D721Med (cell line): Measurements from ENCODE around the gene CXCL14.

Experiments used
- DNase-seq: peaks from one replicate; pipeline ENCODE4 v3.0.0; 2011; ENCODE audit warnings: low spot score; ENCODE audit not compliant: insufficient read length
- FAIRE-seq: peaks from 2 replicates; lab custom pipeline; 2011; peaks lifted over from hg19 to GRCh38; lab: Jason Lieb, UNC
- CTCF ChIP-seq: IDR thresholded peaks from 2 replicates; pipeline ENCODE4 v1.5.1; 2012; ENCODE audit warnings: mild to moderate bottlenecking, control low read depth; ENCODE audit not compliant: insufficient read depth; ENCODE audit errors: missing control alignments

Gene CXCL14

GRCh38 chr5:135582099-135582781 lies 3.4 kb upstream of the CXCL14 start:
- no peak for FAIRE-seq
- no peak for TF ChIP-seq CTCF
- DNase-seq = no peak

- no peak for FAIRE-seq
- TF ChIP-seq CTCF = no peak
- DNase-seq = no peak
Measured at GRCh38 chr5:135578305-135578684, 496 bp downstream of the CXCL14 start.

- DNase-seq (no peak), FAIRE-seq (no peak)
- no peak for TF ChIP-seq CTCF
Measured at GRCh38 chr5:135577421-135577820, 1.4 kb downstream of the CXCL14 start.

- TF ChIP-seq CTCF = no peak
- FAIRE-seq (no peak), DNase-seq (no peak)
Measured at GRCh38 chr5:135576075-135576599, 2.7 kb downstream of the CXCL14 start.

- TF ChIP-seq CTCF = no peak
- no peak for FAIRE-seq
- DNase-seq = no peak
Measured at GRCh38 chr5:135574493-135574892, 4.3 kb downstream of the CXCL14 start.

- TF ChIP-seq CTCF = no peak
- no peak for FAIRE-seq
- no peak for DNase-seq
Measured at GRCh38 chr5:135571902-135572301, 6.9 kb downstream of the CXCL14 start.

GRCh38 chr5:135571066-135571609 lies 7.7 kb downstream of the CXCL14 start:
- no peak for FAIRE-seq

More at GRCh38 chr5:135571066-135571609, 7.7 kb downstream of the CXCL14 start:
- no peak for TF ChIP-seq CTCF
- no peak for DNase-seq
